ENCODE results near the gene GRIA2.

Gene GRIA2

GRCh38 chr4:157204634-157205244, 15.8 kb upstream of the GRIA2 start:
- TF ChIP-seq CTCF (IDR thresholded peaks at IDR 0.05; ENCODE audit: borderline replicate concordance, insufficient read depth, low read depth, low read length), result peak; percentile 70; the same call in 1 of the 2 replicates
- H3K4me3 ChIP-seq (ENCODE audit: low read depth, low read length), result no peak overlapping the region

- TF ChIP-seq CTCF (IDR thresholded peaks at IDR 0.05; ENCODE audit: borderline replicate concordance, insufficient read depth, low read depth, low read length), result no peak; the same call in 1 of the 2 replicates
Measured at GRCh38 chr4:157217708-157218107, 2.8 kb upstream of the GRIA2 start.

GRCh38 chr4:157219711-157220370, 687 bp upstream of the GRIA2 start:
- TF ChIP-seq CTCF (IDR thresholded peaks at IDR 0.05; ENCODE audit: borderline replicate concordance, insufficient read depth, low read depth, low read length), result no peak
- no peak overlapping the region for H3K4me3 ChIP-seq (ENCODE audit: low read depth, low read length)

More at GRCh38 chr4:157217708-157218107, 2.8 kb upstream of the GRIA2 start:
- no peak overlapping the region for H3K4me3 ChIP-seq (ENCODE audit: low read depth, low read length)

- no peak for TF ChIP-seq CTCF (IDR thresholded peaks at IDR 0.05; ENCODE audit: borderline replicate concordance, insufficient read depth, low read depth, low read length)
- no peak overlapping the region for H3K4me3 ChIP-seq (ENCODE audit: low read depth, low read length)
Measured at GRCh38 chr4:157221426-157221894, 932 bp downstream of the GRIA2 start.

- H3K4me3 ChIP-seq (ENCODE audit: low read depth, low read length), result no peak overlapping the region
- no peak for TF ChIP-seq CTCF (IDR thresholded peaks at IDR 0.05; ENCODE audit: borderline replicate concordance, insufficient read depth, low read depth, low read length)
Measured at GRCh38 chr4:157221895-157222770, 1.6 kb downstream of the GRIA2 start.

- no peak for TF ChIP-seq CTCF (IDR thresholded peaks at IDR 0.05; ENCODE audit: borderline replicate concordance, insufficient read depth, low read depth, low read length)
- no peak overlapping the region for H3K4me3 ChIP-seq (ENCODE audit: low read depth, low read length)
Measured at GRCh38 chr4:157222771-157223160, 2.2 kb downstream of the GRIA2 start.
